ENCODE results near the gene KIF25. TPM values are rescaled to one million over a fixed set of nuclear protein-coding genes. Genes with fewer than 3 reads are reported as not detected.

Gene KIF25
- total RNA-seq, 1 donor from 2014 or later = not detected

DNA sequence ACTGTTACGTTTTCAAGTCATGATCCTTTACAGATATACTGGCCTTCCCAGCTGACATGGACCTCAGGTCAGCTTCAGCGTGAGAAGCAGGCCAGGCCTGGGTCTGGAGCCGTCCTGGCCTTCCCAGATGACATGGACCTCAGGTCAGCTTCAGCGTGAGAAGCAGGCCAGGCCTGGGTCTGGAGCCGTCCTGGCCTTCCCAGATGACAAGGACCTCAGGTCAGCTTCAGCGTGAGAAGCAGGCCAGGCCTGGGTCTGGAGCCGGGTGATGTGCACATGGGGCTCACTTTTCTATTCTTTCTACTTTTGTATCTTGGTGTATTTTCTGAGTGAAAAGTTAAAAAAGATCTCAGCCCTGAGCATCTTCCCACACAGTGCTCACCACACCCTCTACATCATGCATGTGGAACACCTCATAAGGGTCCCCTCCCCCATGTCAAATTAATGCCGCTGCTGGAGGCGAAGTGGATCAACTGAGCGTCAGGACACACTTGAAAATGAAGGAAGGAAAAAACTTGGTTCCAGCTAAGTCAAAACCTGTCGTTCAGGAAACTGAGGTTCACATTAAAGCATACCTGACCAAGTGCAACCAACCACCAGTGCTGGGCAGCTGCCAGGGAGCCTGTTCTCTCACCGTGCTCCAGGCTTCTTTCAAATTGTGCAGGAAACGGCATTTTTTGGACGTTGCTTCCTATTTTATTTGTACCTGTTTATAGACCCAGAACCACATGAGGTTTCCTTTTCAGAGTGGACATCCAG is 32.2 kb downstream of the KIF25 start:
- H3K36me3 Mint-ChIP-seq (ENCODE audit: low read depth, unreplicated experiment) = no peaks in the 10 kb centered on the region
- H3K27ac Mint-ChIP-seq (ENCODE audit: unreplicated experiment) = no peak overlapping the region
- H3K27me3 Mint-ChIP-seq (ENCODE audit: unreplicated experiment) = peaks cover 5% of the 10 kb centered on the region
- DNase-seq (ENCODE audit: low spot score) = no peak
- TF ChIP-seq, protein P1, sequence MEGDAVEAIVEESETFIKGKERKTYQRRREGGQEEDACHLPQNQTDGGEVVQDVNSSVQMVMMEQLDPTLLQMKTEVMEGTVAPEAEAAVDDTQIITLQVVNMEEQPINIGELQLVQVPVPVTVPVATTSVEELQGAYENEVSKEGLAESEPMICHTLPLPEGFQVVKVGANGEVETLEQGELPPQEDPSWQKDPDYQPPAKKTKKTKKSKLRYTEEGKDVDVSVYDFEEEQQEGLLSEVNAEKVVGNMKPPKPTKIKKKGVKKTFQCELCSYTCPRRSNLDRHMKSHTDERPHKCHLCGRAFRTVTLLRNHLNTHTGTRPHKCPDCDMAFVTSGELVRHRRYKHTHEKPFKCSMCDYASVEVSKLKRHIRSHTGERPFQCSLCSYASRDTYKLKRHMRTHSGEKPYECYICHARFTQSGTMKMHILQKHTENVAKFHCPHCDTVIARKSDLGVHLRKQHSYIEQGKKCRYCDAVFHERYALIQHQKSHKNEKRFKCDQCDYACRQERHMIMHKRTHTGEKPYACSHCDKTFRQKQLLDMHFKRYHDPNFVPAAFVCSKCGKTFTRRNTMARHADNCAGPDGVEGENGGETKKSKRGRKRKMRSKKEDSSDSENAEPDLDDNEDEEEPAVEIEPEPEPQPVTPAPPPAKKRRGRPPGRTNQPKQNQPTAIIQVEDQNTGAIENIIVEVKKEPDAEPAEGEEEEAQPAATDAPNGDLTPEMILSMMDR (IDR thresholded peaks at IDR 0.05; ENCODE audit: unreplicated experiment) = no peak
- no peaks in the 10 kb centered on the region for H3K9me3 Mint-ChIP-seq (ENCODE audit: unreplicated experiment)
- peaks cover 17% of the 10 kb centered on the region for H3K4me1 Mint-ChIP-seq (ENCODE audit: unreplicated experiment)
- H3K4me3 Mint-ChIP-seq (ENCODE audit: unreplicated experiment) = no peak overlapping the region

DNA sequence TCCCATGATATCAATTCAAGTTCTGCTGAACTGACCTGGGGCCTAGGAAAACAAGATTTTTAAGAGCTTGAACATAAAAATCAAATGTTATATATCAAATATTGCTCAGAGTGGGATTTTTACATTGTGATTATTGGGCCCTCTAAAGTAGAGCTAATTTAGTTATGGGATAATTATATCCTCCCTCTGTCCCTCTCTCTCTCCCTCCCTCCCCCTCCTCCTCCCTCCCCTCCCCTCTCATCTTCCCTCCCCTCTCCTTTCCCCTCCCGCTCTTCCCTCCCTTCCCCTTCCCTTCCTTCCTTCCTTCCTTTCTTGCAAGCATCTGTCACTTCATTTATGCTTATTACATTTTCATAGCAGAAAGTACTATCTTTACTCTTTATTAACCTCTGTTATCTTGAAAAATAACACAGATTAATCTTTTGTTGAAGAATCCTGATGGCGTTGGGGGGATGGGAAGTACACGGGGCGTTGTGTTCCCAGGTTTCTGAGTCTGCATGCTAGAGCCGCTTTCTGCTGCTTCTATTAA is 32.8 kb downstream of the KIF25 start:
- Mint-ChIP-seq H3K9me3 (ENCODE audit: unreplicated experiment) (no peaks in the 10 kb centered on the region), H3K27me3 (ENCODE audit: unreplicated experiment) (peaks cover 5% of the 10 kb centered on the region), H3K4me3 (ENCODE audit: unreplicated experiment) (no peak overlapping the region), H3K27ac (ENCODE audit: unreplicated experiment) (no peak overlapping the region), H3K36me3 (ENCODE audit: low read depth, unreplicated experiment) (no peaks in the 10 kb centered on the region), H3K4me1 (ENCODE audit: unreplicated experiment) (peaks cover 17% of the 10 kb centered on the region)
- no peak for DNase-seq (ENCODE audit: low spot score)
- TF ChIP-seq, protein P1 (IDR thresholded peaks at IDR 0.05; ENCODE audit: unreplicated experiment) = no peak

DNA sequence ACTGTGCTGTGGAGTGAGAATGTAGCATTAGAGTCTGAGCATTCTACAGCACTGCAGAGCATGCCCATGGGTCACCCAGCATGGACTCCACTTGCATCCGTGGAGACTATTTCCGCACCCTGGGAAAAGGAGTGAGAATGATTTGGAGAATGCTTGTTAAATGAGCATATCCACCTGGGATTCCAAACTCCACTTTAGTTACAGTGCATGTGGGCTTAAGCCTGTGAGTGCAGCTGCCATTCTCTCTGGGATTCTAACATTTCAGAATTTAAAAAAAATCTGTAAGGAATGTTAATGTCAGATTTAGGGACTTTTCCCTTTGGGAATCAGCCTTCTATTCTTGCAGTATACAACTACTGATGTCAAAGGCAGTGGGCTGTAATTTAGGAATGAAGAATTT is 33.4 kb downstream of the KIF25 start:
- TF ChIP-seq, protein P1 (IDR thresholded peaks at IDR 0.05; ENCODE audit: unreplicated experiment) = no peak
- DNase-seq (ENCODE audit: low spot score) = no peak
- peaks cover 20% of the 10 kb centered on the region for H3K4me1 Mint-ChIP-seq (ENCODE audit: unreplicated experiment)
- H3K27ac Mint-ChIP-seq (ENCODE audit: unreplicated experiment) = no peak overlapping the region
- H3K9me3 Mint-ChIP-seq (ENCODE audit: unreplicated experiment) = peaks cover 2% of the 10 kb centered on the region
- peaks cover under 1% of the 10 kb centered on the region for H3K36me3 Mint-ChIP-seq (ENCODE audit: low read depth, unreplicated experiment)
- peaks cover 5% of the 10 kb centered on the region for H3K27me3 Mint-ChIP-seq (ENCODE audit: unreplicated experiment)
- H3K4me3 Mint-ChIP-seq (ENCODE audit: unreplicated experiment) = no peak overlapping the region

DNA sequence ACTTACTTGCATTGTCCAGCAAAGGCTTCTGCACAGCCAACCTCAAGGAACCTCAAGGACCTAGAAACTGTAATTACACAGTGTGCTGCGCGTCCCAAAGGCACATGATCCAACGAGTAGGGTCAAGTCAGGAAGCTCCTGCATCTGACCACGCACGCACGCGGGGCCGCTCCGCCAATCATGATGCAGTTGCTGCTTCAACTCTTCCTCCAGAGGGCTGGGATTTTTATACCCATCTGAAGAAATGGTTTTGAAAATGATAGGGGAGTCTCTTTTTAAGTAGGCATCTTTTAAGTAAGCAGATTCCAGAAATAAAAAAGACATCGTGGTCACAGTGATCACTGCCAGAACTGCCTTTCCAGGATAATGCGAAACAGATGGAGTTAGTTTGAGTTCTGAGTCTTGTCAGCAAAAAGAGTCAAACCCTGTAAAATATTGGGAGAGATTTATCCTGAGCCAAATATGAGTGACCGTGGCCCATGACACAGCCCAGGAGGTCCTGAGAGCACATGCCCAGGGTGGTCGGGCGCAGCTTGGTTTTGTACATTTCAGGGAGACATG is 34.0 kb downstream of the KIF25 start:
- Mint-ChIP-seq H3K9me3 (ENCODE audit: unreplicated experiment) (peaks cover 7% of the 10 kb centered on the region), H3K36me3 (ENCODE audit: low read depth, unreplicated experiment) (peaks cover 4% of the 10 kb centered on the region), H3K27me3 (ENCODE audit: unreplicated experiment) (peaks cover 5% of the 10 kb centered on the region), H3K4me3 (ENCODE audit: unreplicated experiment) (no peak overlapping the region), H3K4me1 (ENCODE audit: unreplicated experiment) (peaks cover 23% of the 10 kb centered on the region), H3K27ac (ENCODE audit: unreplicated experiment) (peak overlapping the region; percentile 77)
- DNase-seq (ENCODE audit: low spot score) = no peak
- TF ChIP-seq, protein P1 (IDR thresholded peaks at IDR 0.05; ENCODE audit: unreplicated experiment) = no peak

Data from endothelial cell (in vitro differentiated cells).